ENCODE results near the gene WNT7A.

Gene WNT7A

DNA sequence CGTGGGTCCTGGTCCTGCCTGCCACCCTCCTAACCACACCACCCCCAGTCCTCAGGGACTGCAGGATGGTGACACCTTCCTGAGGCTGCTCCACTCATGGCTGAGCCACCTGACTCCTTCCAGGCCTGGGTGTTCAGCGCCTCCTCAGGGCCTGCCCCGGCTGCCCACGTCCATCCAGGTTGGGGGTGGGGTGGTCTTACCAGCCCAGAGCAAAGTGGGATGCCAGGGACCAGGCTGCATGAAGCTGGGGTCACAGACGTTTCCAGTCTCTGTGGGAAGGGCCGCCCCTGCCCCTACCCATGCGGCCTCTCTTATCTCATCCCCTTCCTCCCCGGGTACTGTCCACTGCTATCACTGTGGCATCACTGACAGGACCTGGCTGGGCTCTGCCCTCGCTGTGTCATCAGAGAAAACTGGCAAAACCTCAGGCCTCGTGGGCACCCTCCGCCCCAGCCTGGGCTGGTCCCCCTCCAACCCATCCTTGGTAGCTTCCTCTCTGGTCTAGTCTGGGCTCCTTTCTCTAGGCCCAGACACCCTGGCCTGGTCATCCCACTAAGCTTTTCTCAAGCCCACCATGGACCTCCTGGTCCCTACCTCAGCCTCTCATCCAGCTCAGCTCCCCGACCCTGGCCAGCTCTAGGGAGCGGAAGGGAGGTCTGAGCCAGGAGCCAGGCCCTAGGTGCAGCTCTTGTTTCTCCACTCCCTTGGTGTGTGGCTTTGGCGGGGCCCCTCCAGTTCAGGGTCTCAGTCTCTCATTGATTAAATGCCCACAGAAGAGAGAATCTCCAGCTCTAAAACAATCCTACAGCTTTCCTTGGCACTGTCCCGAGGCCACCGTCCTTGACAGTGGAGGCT lies 32.9 kb downstream of the WNT7A start:
- DNase-seq (ENCODE audit: low read depth in 3 of 3, low spot score in 1 of 3): no peak

DNA sequence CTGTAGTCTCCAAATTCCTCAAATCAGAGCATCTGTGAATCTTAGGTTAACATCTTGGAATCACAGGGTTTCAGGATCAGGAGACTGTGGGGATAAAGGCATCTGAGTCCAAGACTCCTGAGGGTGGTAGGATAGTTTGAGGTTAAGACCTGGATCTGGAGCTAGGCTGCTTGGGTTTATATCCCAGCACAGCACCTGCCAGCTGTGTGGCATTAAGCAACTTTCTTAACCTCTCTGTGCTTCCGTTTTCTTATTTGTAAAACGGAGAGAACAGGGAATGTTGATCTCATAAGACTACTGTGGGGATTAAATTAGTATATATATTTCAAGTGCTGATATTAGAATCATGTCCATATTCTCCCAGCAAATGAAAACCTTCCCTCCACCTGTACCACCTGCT lies 33.6 kb downstream of the WNT7A start:
- DNase-seq (ENCODE audit: low read depth in 3 of 3, low spot score in 1 of 3): no peak

DNA sequence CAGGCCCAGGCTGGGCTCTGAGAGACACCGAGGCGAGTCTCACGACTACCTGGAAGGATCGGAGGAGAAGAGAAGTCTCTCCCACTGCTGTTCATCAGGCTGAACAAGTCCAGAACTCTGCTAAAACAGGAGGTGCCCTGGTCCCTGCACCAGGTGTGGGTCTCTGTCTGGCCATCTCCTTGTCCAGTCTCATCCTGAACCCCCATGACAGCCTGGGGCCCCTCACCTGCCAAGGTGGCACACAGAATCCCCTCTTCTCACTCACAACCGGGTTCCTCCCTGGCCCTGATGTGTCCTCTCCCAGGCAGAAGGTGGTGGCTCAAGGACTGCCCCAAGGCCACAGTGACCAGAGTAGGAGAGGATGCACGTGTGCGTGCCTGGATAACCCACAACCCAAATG lies 34.1 kb downstream of the WNT7A start:
- DNase-seq (ENCODE audit: low read depth in 3 of 3, low spot score in 1 of 3): no peak

DNA sequence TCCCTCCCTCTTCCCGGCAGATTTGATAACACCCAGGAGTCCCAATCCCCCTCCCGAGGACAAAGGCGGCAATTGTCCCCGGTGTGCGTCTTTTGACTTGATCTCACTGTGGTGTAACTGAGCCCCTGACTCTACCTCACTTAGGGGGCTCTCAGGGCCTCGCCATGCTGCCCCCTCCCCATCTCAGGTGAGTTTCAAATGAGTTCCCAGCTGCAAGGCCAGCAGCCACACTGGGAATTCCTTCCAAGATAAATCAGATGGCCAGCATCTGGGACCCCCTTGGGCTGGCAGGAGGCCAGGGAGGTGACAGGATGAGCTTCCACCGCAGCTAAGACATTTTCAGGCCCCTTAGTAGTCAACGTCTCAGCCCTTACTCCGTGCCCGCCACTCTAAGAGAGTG lies 35.0 kb downstream of the WNT7A start:
- DNase-seq (ENCODE audit: low read depth in 3 of 3, low spot score in 1 of 3): no peak

DNA sequence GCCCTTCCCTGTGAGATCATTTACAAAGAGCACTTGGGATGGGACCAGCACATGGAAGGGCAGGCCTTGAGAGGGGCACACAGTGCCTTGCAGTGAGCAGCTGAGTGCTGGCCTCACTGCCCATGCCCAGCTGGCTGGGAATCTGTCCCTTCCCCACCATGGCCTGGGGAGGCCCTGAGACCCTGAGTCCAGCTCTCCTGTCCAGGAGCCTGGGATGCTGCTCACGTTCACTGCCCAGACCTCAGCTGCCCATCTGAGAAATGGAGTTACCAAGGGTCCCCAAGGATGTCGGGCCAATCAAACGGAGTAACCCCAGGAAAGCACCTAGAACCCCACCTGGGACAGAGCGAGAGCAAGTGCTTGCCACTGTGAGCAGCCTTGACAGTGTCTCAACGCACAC lies 35.6 kb downstream of the WNT7A start:
- DNase-seq (ENCODE audit: low read depth in 3 of 3, low spot score in 1 of 3): no peak

- no peak for DNase-seq (ENCODE audit: low read depth in 3 of 3, low spot score in 1 of 3)
Observed at GRCh38 chr3:13843351-13843750, 36.5 kb downstream of the WNT7A start.

GRCh38 chr3:13842226-13842625 lies 37.6 kb downstream of the WNT7A start:
- no peak for DNase-seq (ENCODE audit: low read depth in 3 of 3, low spot score in 1 of 3)

GRCh38 chr3:13841826-13842225 lies 38.0 kb downstream of the WNT7A start:
- DNase-seq (ENCODE audit: low read depth in 3 of 3, low spot score in 1 of 3): no peak

DNA sequence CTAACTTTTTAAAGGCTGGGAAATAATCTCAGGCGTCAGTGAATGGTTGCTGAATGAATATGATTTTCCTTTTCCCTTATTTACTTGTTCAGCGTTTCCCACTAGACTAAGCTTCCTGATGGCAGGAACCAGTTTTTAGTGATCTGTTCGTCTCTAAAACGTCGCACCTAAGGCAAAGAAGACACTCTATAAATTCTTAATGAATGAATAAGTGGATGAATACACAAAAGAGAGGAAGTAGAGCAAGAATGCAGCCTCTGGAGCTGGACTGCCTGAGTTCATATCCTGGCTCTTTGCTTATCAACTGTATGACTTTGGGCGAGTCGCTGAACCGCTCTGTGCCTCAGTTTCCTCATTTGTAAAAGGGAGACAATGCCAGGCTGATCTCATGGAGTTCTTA lies 38.7 kb downstream of the WNT7A start:
- no peak for DNase-seq (ENCODE audit: low read depth in 3 of 3, low spot score in 1 of 3)

- DNase-seq (ENCODE audit: low read depth in 3 of 3, low spot score in 1 of 3): no peak
Observed at GRCh38 chr3:13840456-13840855, 39.4 kb downstream of the WNT7A start.

DNA sequence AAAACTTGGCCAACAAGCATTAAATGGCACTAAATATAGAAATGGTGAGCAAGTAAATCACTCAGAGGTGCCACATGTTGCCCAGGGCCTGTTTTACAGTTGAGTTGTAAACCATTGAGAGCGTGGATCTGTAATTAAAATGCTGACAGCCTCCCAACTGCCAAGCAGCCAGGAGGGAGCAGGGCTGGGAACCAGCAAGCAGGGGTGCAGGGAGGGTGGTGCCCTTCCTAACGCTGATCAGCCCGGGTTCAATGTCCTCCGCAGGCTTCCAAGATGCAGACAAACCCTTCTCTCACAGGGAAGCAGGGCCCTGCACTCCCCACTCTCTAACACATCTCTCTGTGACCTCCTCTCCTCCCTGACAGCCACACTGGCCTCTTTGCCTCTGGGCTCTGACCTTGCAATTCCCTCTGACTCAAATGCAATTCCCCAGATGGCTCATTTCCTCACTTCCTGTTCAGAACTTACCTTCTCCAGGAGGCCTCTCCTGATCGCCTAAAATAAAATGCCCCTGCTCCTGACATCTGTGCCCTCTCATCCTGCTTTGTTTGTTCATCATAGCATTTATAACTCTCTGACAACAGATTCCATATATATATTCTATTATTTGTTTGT lies 40.0 kb downstream of the WNT7A start:
- no peak for DNase-seq (ENCODE audit: low read depth in 3 of 3, low spot score in 1 of 3)

DNA sequence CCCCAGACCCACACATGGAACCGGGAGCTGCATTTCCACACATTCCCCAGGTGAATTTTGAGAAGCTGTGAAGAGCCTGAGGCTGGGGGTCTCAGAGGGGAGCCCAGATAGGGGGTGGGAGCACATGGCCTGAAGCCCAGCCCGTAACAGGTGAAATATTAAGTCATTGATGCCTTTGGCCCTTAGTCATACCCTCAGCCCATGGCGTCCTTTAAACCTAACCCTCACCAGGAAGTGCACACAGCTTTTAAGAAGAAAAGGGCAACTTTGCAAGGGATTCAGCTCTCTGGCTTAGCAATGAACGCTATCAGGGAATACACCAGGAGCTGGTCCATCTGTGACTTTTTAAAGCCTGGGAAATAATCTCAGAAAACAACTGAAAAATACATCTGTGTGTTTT lies 40.6 kb downstream of the WNT7A start:
- no peak for DNase-seq (ENCODE audit: low read depth in 3 of 3, low spot score in 1 of 3)

GRCh38 chr3:13838421-13838820 lies 41.5 kb downstream of the WNT7A start:
- no peak for DNase-seq (ENCODE audit: low read depth in 3 of 3, low spot score in 1 of 3)

GRCh38 chr3:13837751-13838150 lies 42.1 kb downstream of the WNT7A start:
- DNase-seq (ENCODE audit: low read depth in 3 of 3, low spot score in 1 of 3): no peak

DNA sequence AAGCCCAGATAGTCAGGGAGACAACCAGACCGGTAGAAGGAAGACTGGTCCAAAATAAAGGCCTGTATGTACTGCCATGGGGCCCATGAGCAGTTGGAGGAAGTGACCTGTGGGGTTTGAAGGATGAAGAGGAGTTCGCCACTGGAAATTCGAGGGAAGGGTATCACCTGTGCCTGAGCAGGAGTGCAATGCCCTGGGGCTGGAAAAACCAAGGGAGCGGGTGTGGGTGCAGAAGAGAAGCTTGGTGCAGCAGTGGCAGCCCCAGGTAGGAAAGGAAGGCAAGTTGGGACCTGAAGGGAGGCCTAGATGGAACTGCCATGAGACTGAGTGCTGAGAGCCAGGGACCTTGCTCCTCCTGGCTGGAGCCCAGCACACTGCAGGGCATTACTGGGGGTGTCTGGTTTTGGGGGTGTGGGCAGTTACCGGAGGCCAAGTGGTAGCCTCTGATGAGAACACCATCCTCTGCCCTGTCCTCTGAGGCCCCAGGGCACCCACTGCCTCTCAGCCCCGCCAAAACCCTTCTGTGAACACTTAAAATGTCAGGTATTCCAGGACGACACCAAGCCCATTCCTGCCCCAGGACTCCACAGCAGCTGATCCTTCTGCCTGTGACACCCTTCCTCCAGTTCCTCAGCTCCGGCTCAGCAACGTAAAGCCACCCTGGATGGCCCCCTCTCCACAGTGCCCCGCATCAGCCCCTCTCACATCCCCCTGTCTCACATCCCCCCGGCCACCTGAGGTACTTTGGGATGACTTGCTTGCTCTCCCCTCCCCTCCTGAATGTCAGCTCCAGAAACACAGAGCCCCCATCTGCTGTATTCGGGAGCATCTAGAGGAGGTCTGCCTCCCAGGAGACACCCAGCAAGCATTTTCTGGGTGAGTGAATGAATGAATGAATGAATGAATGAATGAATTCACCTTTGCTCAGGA lies 42.9 kb downstream of the WNT7A start:
- no peak for DNase-seq (ENCODE audit: low read depth in 3 of 3, low spot score in 1 of 3)

- DNase-seq (ENCODE audit: low read depth in 3 of 3, low spot score in 1 of 3): no peak
Observed at GRCh38 chr3:13835246-13835645, 44.6 kb downstream of the WNT7A start.

DNA sequence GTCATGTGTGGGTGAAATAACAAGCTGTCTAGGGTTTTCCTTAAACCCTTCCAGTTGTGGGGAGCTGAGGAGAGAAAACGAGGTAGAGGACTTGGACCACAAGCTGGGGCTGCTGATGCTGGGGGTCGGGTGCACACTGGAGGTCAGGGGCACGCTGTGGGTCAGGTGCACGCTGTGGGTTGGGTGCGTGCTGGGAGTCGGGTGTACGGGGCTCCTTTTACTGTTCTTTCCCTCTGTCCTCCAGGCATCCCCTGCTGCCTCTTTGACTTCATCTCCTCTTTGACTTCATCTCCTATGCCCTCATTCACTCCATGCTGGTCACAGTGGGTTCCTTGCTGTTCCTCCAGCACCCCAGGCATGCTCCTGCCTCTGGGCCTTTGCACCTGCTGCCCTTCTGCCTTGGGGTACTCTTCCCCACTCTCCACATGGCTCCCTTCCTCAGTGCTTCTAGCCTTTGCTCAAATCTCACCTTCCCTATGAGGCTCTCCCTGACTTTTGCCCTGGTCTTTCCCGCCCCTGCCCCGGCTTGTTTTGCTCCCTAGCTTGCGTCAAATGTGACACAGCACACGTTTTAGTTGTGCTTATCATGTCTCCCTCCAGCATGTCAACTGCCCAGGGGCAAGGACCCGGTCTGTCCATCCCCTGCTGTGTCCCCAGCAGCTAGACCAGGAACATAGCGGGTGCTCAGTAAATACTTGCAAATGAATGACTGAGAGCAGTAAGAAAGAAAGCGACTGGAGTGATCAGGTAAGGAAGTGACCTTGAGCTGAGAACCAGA lies 45.4 kb downstream of the WNT7A start:
- DNase-seq (ENCODE audit: low read depth in 3 of 3, low spot score in 1 of 3): no peak

GRCh38 chr3:13833506-13834257 lies 46.2 kb downstream of the WNT7A start:
- no peak for DNase-seq (ENCODE audit: low read depth in 3 of 3, low spot score in 1 of 3)

- DNase-seq (ENCODE audit: low read depth in 3 of 3, low spot score in 1 of 3): no peak
Observed at GRCh38 chr3:13832130-13832529, 47.7 kb downstream of the WNT7A start.

DNA sequence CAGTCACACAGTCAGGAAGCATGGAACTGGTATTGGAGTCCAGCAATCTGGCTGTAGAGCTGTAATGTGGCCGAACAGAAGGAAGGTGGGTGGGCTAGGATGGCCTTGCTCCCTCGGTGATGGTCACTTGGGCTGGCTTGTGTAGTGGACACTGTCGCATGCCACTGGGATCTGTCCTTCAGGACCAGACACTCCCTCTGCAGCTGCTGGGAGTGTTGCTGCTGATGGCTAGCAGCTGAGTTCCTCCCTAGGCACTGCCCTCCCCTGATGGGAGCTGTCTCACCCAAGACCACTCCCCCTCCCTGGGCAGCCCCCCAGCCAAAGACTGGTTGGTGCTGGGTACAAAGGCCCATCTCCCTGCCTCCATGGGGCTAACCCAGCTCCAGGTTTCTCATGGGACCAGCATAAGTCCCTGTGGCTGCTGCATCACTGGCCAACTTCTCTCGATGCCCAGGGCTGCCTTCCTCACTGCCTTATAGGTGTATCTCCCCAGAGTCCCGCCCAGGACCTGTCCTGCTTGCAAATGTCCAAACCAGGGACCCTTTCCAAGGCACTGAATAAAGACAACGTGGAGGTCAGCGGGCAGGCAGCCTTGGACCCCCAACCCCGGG lies 48.4 kb downstream of the WNT7A start:
- no peak for DNase-seq (ENCODE audit: low read depth in 3 of 3, low spot score in 1 of 3)

All from stimulated activated CD4-positive, alpha-beta T cell treated with anti-CD3 and anti-CD28 coated beads, TNF-alpha, amount 100 ng/mL, for 1 hour (primary cell).